ENCODE data around the gene CCNY. TPM values are rescaled to one million over a fixed set of nuclear protein-coding genes. Genes with fewer than 3 reads are reported as not detected.
A peak's percentile ranks its signal among the peaks of the same experiment; 100 is the strongest.

Gene CCNY
- total RNA-seq, 4 donors from 2014 or later = 23.9 to 68.1 (median 39.5) TPM

DNA sequence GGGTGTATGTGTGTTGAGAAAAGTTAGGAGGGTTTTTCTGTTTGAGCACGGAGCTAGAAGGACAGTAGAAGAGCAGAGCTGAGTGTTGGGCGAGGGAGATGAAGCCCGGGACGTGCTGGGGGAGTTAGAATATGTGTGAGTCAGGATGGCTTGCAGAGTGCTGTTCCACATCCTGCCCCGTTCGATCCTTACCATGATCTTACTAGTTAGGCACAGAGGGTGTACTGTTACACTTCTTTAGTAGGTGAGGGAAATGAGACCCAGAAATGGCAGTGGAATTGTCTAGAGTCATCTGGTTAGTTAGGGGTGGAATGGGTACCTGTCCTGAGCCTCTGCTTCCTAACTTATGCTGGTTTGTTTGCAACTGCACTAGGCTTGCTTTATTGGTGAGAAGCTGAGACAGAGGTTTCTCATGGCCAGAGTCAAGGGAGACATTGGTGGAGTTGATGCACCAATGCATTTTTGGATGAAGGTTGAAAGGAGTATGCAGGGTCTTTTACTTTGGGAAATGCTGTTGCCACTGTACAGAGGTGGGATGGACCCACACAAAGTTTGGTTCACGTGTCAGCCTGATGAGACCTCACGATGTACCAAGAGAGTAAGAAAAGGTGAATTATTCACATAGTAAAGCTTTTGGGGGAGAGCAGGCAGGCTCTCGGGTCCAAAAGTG, 42.4 kb downstream of the CCNY start:
- Histone ChIP-seq H3K27me3 (no peaks in the 10 kb centered on the region), H3K4me1 (peaks cover 70 to 75% of the 10 kb centered on the region in 2 donors), H3K36me3 (no peaks in the 10 kb centered on the region), H3K9me3 (no peaks in the 10 kb centered on the region), H3K4me3 (no peak overlapping the region), H3K27ac (peak overlapping the region; percentile 55 to 80 (median 74))
- ATAC-seq (no peak), DNase-seq (no peak)
- TF ChIP-seq POLR2A (IDR thresholded peaks at IDR 0.05) = no peak
- TF ChIP-seq, protein P1, sequence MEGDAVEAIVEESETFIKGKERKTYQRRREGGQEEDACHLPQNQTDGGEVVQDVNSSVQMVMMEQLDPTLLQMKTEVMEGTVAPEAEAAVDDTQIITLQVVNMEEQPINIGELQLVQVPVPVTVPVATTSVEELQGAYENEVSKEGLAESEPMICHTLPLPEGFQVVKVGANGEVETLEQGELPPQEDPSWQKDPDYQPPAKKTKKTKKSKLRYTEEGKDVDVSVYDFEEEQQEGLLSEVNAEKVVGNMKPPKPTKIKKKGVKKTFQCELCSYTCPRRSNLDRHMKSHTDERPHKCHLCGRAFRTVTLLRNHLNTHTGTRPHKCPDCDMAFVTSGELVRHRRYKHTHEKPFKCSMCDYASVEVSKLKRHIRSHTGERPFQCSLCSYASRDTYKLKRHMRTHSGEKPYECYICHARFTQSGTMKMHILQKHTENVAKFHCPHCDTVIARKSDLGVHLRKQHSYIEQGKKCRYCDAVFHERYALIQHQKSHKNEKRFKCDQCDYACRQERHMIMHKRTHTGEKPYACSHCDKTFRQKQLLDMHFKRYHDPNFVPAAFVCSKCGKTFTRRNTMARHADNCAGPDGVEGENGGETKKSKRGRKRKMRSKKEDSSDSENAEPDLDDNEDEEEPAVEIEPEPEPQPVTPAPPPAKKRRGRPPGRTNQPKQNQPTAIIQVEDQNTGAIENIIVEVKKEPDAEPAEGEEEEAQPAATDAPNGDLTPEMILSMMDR (IDR thresholded peaks at IDR 0.05 in 4 of 5, conservative IDR thresholded peaks at IDR 0.05 in 1 of 5) = no peak
- intact Hi-C loops (cut with DNase I; ENCODE audit: low total_unique reads) (loop anchor here (5.0 kb wide), 1 partner anchor 74 kb away; no protein-coding TSS in a partner anchor), in situ Hi-C loops (cut with MboI; ENCODE audit: low sequenced_read_pairs in 4 of 4) (no loop called here)

DNA sequence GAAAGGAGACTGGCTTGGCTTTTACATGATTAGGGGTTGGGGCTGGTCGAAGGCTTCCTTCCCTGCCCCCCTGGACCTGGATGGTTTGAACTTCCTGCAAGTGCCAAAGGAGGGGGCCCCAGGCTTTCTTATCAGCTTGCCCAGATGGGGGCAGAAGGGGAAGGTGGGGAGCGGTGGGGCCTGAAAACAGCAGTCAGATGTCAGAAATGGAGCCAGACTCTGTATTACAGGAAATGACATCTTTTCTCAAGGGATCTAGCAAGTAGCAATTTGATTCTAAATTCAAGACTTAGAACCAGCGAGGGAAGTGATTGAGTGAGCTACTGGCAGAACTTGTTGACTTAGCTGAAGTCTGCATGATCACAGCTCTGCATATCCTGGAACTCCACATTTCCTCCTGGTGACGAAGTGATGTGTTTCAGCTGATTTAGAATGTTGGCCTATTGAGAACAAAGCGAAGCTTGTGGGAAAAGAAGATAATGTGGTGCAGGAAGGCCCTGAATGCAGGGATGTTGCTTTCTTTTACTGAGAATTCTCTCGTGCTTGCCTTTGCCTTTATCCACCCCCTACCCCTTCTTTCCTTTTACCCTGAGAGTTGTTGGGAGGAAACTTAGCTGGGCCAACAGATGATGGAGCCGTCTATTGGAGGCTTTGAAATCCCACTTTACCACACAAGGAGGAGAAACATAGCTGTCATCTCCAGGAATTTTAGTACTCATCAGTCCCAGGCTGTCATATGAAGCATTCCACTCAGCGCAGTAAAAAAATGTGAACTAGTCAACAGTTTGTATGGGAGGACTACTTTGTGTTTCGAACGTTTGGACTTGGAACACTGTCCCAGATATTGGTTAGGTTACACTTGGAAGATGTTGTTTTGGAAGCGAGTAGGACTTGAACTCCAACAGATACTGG, 43.2 kb downstream of the CCNY start:
- Histone ChIP-seq H3K9me3 (no peaks in the 10 kb centered on the region), H3K27me3 (no peaks in the 10 kb centered on the region), H3K27ac (peak overlapping the region; percentile 68 to 80 (median 77)), H3K4me3 (peak overlapping the region in 1 of 4 donors; percentile 6), H3K36me3 (no peaks in the 10 kb centered on the region), H3K4me1 (peaks cover 63 to 70% of the 10 kb centered on the region in 2 donors)
- ATAC-seq = peak; percentile 66
- intact Hi-C loops (cut with DNase I; ENCODE audit: low total_unique reads) (loop anchor here (5.0 kb wide), 1 partner anchor 73 kb away; no protein-coding TSS in a partner anchor), in situ Hi-C loops (cut with MboI; ENCODE audit: low sequenced_read_pairs in 4 of 4) (no loop called here)
- peak in 1 of 2 donors; percentile 31 for DNase-seq
- peak in 1 of 2 donors; percentile 34 for TF ChIP-seq POLR2A (IDR thresholded peaks at IDR 0.05)
- TF ChIP-seq, protein P1 (IDR thresholded peaks at IDR 0.05 in 4 of 5, conservative IDR thresholded peaks at IDR 0.05 in 1 of 5) = no peak

DNA sequence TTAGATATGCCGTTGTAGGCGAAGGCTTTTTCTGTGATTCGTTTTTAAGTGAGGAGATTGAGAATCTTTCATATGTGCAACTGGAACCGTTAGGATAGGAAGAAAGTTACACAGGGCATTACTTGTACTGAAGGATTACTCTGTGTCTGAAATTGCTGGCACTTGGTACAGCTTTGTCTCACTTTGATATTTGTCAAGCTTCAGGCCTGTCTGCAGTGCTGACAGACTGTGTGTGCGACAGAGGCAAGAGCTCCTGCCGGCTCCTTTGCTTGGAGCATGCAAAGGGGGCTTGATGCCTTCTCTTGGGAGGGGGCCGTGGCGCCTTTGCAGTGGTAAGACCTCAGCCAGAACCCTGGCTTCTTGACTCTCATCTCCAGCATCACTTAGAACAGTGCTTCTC, 45.8 kb downstream of the CCNY start:
- Histone ChIP-seq H3K4me3 (no peak overlapping the region), H3K4me1 (peaks cover 75 to 84% of the 10 kb centered on the region in 2 donors), H3K36me3 (no peaks in the 10 kb centered on the region), H3K27me3 (no peaks in the 10 kb centered on the region), H3K27ac (peak overlapping the region in 3 of 4 donors; percentile 76 to 80 (median 78)), H3K9me3 (no peaks in the 10 kb centered on the region)
- peak in 1 of 2 donors; percentile 19 for ATAC-seq
- intact Hi-C loops (cut with DNase I; ENCODE audit: low total_unique reads) (no loop called here), in situ Hi-C loops (cut with MboI; ENCODE audit: low sequenced_read_pairs in 4 of 4) (no loop called here)
- DNase-seq = no peak
- no peak for TF ChIP-seq POLR2A (IDR thresholded peaks at IDR 0.05)
- TF ChIP-seq, protein P1 (IDR thresholded peaks at IDR 0.05 in 4 of 5, conservative IDR thresholded peaks at IDR 0.05 in 1 of 5) = no peak

DNA sequence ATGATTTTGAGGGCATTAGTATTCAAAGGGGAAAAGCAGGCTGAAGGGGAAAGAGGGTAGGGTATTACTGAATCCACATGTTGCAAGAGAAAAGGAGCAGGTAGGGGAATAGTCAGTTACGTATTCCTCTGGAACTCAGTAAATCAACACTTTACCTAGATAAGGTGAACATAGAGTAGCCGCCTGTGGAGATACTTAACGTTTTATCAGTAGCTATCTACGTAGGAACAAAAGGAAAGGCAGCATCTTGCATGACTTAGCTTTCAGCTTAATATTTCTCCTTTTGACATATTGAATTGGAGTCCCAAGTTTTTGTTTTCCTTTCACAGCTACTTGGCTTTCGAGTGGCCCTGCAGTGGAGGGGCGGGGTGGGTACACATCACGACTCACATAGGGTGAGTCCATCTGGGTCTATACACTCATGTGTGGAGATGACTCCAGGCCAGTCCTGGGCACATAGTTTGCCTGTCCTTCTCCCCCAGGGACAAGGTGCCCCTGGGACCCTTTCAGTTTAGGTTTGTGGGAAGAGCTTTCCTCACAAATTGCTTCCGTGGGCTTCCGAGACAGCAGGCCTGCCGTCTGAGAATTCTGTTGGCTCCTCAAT, 48.1 kb downstream of the CCNY start:
- peak overlapping the region; percentile 6 to 75 (median 41) for H3K27ac ChIP-seq
- intact Hi-C loops (cut with DNase I; ENCODE audit: low total_unique reads) (no loop called here), in situ Hi-C loops (cut with MboI; ENCODE audit: low sequenced_read_pairs in 4 of 4) (no loop called here)
- DNase-seq = no peak
- H3K4me1 ChIP-seq = peaks cover 63 to 71% of the 10 kb centered on the region in 2 donors
- H3K9me3 ChIP-seq = no peaks in the 10 kb centered on the region
- H3K4me3 ChIP-seq = no peak overlapping the region
- no peak for ATAC-seq
- H3K27me3 ChIP-seq = no peaks in the 10 kb centered on the region
- no peaks in the 10 kb centered on the region for H3K36me3 ChIP-seq
- TF ChIP-seq, protein P1 (IDR thresholded peaks at IDR 0.05 in 4 of 5, conservative IDR thresholded peaks at IDR 0.05 in 1 of 5) = no peak
- no peak for TF ChIP-seq POLR2A (IDR thresholded peaks at IDR 0.05)
